Measurements from ENCODE around the gene ZSCAN21.

- TF ChIP-seq EZH2 (IDR thresholded peaks at IDR 0.05; ENCODE audit: insufficient read depth, poor library complexity, severe bottlenecking) (no peak), EZH2phosphoT487 (IDR thresholded peaks at IDR 0.05; ENCODE audit: insufficient read depth, low read depth) (no peak)
These were observed 34.1 kb upstream of the ZSCAN21 start, which contains the start of gene ZKSCAN1 for GRCh38 chr7:100015232-100016214.

Data from GM23248 (cell line).